HEK293 (cell line): Measurements from ENCODE around the gene MALAT1.

ENCODE experiments used
- HOXA7 ChIP-seq: sonication (generic); formaldehyde crosslinking; IDR thresholded peaks from 2 replicates; pipeline ENCODE4 v1.8.1; 2022; ENCODE audit warnings: missing genetic modification reagents, borderline replicate concordance
- MYNN ChIP-seq: fragments of 450-650 bp; formaldehyde crosslinking; IDR thresholded peaks from 2 replicates; pipeline ENCODE4 v1.5.1; 2016; ENCODE audit warnings: missing biosample characterization, missing genetic modification characterization, borderline replicate concordance
- RBAK ChIP-seq: fragments of 450-650 bp; formaldehyde crosslinking; IDR thresholded peaks from 2 replicates; pipeline ENCODE4 v1.5.1; 2016; ENCODE audit warnings: missing biosample characterization, missing genetic modification characterization
- REPIN1 ChIP-seq: fragments of 450-650 bp; formaldehyde crosslinking; IDR thresholded peaks from 2 replicates; pipeline ENCODE4 v1.5.1; 2017; ENCODE audit warnings: missing biosample characterization, missing genetic modification characterization, low read depth
- YY1 ChIP-seq: fragments of 450-650 bp; formaldehyde crosslinking; IDR thresholded peaks from 2 replicates; pipeline ENCODE4 v1.5.1; 2018; ENCODE audit warnings: missing biosample characterization, missing genetic modification characterization
- ZBTB1 ChIP-seq: fragments of 450-650 bp; formaldehyde crosslinking; IDR thresholded peaks from 2 replicates; pipeline ENCODE4 v1.5.1; 2016; ENCODE audit warnings: missing biosample characterization, missing genetic modification characterization
- ZIC2 ChIP-seq: fragments of 450-650 bp; formaldehyde crosslinking; IDR thresholded peaks from 2 replicates; pipeline ENCODE4 v1.5.1; 2016; ENCODE audit warnings: missing biosample characterization, missing genetic modification characterization
- ZNF184 ChIP-seq: fragments of 450-650 bp; IDR thresholded peaks from 2 replicates; pipeline ENCODE4 v1.5.1; 2018; ENCODE audit warnings: missing biosample characterization, mild to moderate bottlenecking, missing genetic modification characterization
- ZNF202 ChIP-seq: fragments of 450-650 bp; formaldehyde crosslinking; IDR thresholded peaks from 2 replicates; pipeline ENCODE4 v1.5.1; 2016; ENCODE audit warnings: missing biosample characterization, missing genetic modification characterization, borderline replicate concordance
- ZNF549 ChIP-seq: fragments of 450-650 bp; IDR thresholded peaks from 2 replicates; pipeline ENCODE4 v1.5.1; 2018; ENCODE audit warnings: missing biosample characterization, missing genetic modification characterization, mild to moderate bottlenecking, inconsistent platforms, moderate library complexity
- ZNF677 ChIP-seq: fragments of 450-650 bp; IDR thresholded peaks from 2 replicates; pipeline ENCODE4 v1.5.0; 2018; ENCODE audit warnings: missing biosample characterization, mild to moderate bottlenecking, missing genetic modification characterization, moderate library complexity
- TF ChIP-seq, protein P1 (sequence below): fragments of 450-650 bp; formaldehyde crosslinking; IDR thresholded peaks from 2 replicates; pipeline ENCODE4 v1.5.1; 2016; ENCODE audit warnings: missing biosample characterization, missing genetic modification characterization
- TF ChIP-seq, protein P2 (sequence below): fragments of 450-650 bp; formaldehyde crosslinking; IDR thresholded peaks from 2 replicates; pipeline ENCODE4 v1.5.1; 2016; ENCODE audit warnings: missing biosample characterization, missing genetic modification characterization, low read depth

DNA sequence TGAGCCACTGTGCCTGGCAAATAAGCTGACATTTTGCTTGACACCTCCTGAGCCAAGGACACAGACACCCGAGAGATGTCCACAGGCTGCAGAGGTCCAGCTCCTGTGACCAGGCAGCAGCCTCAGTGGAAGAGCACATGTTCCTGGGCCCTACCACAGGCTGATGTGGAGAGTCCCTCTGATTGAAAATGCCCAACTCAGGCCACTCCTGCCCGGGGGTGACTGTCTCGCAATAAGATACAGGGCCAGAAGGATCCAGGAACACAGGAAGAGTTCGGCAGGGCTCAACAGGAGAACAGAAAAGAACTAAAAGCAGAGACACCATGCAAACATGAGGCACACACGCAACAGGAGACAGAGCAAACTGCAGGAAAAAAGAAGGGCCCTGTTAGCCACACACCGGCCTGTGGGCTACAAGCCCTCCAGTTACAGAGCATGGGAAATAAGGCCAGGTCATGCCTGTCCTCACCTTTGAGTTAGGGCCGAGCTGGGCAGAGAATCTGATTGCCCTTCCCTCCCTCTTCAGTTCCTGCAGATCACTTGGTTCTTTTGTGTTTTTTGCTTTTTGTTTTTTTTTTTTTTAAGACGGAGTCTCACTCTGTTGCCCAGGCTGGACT, 28.3 kb upstream of the MALAT1 start:
- TF ChIP-seq, protein P1, sequence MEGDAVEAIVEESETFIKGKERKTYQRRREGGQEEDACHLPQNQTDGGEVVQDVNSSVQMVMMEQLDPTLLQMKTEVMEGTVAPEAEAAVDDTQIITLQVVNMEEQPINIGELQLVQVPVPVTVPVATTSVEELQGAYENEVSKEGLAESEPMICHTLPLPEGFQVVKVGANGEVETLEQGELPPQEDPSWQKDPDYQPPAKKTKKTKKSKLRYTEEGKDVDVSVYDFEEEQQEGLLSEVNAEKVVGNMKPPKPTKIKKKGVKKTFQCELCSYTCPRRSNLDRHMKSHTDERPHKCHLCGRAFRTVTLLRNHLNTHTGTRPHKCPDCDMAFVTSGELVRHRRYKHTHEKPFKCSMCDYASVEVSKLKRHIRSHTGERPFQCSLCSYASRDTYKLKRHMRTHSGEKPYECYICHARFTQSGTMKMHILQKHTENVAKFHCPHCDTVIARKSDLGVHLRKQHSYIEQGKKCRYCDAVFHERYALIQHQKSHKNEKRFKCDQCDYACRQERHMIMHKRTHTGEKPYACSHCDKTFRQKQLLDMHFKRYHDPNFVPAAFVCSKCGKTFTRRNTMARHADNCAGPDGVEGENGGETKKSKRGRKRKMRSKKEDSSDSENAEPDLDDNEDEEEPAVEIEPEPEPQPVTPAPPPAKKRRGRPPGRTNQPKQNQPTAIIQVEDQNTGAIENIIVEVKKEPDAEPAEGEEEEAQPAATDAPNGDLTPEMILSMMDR (tag by site-specific recombination): no peak
- TF ChIP-seq, protein P2, sequence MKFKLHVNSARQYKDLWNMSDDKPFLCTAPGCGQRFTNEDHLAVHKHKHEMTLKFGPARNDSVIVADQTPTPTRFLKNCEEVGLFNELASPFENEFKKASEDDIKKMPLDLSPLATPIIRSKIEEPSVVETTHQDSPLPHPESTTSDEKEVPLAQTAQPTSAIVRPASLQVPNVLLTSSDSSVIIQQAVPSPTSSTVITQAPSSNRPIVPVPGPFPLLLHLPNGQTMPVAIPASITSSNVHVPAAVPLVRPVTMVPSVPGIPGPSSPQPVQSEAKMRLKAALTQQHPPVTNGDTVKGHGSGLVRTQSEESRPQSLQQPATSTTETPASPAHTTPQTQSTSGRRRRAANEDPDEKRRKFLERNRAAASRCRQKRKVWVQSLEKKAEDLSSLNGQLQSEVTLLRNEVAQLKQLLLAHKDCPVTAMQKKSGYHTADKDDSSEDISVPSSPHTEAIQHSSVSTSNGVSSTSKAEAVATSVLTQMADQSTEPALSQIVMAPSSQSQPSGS (tag by site-specific recombination): no peak
- no peak for TF ChIP-seq MYNN (tag by site-specific recombination)
- TF ChIP-seq ZNF677: no peak
- TF ChIP-seq REPIN1: no peak
- no peak for TF ChIP-seq HOXA7 (CRISPR knock-in tag)
- no peak for TF ChIP-seq ZIC2
- no peak for TF ChIP-seq ZNF184 (tag by site-specific recombination)
- TF ChIP-seq YY1: no peak
- no peak for TF ChIP-seq ZNF202 (tag by site-specific recombination)
- no peak for TF ChIP-seq RBAK (tag by site-specific recombination)
- TF ChIP-seq ZBTB1: no peak
- no peak for TF ChIP-seq ZNF549
